GM21447 (cell line): ENCODE measurements around the gene CBX8.

Experiments used
- ATAC-seq: cut with Tn5 transposase; IDR thresholded peaks from one replicate; pipeline ENCODE4 v1.9.1; 2021; ENCODE audit not compliant: unreplicated experiment

CBX8 gene

GRCh38 chr17:79795795-79796443 is 958 bp downstream of the CBX8 start:
- ATAC-seq, result no peak

- no peak for ATAC-seq
Measured at GRCh38 chr17:79794659-79795511, 2.0 kb downstream of the CBX8 start.

- no peak for ATAC-seq
Measured at GRCh38 chr17:79793924-79794304, 3.0 kb downstream of the CBX8 start.

- no peak for ATAC-seq
Measured at GRCh38 chr17:79792984-79793923, 3.6 kb downstream of the CBX8 start.

GRCh38 chr17:79792341-79792871 is 4.5 kb downstream of the CBX8 start:
- no peak for ATAC-seq

GRCh38 chr17:79791735-79792161 is 5.1 kb downstream of the CBX8 start:
- no peak for ATAC-seq

- ATAC-seq, result no peak
Measured at GRCh38 chr17:79790805-79791734, 5.8 kb downstream of the CBX8 start.

- no peak for ATAC-seq
Measured at GRCh38 chr17:79789943-79790804, 6.7 kb downstream of the CBX8 start.

- ATAC-seq, result no peak
Measured at GRCh38 chr17:79788989-79789942, 7.6 kb downstream of the CBX8 start.

- no peak for ATAC-seq
Measured at GRCh38 chr17:79788455-79788854, 8.4 kb downstream of the CBX8 start.

- no peak for ATAC-seq
Measured at GRCh38 chr17:79786930-79787643, 9.8 kb downstream of the CBX8 start.

- no peak for ATAC-seq
Measured at GRCh38 chr17:79785900-79786810, 10.7 kb downstream of the CBX8 start.

- ATAC-seq, result no peak
Measured at GRCh38 chr17:79785017-79785899, 11.6 kb downstream of the CBX8 start.

GRCh38 chr17:79784353-79785016 is 12.4 kb downstream of the CBX8 start:
- no peak for ATAC-seq

GRCh38 chr17:79783891-79784290 is 13.0 kb downstream of the CBX8 start:
- ATAC-seq, result no peak
